Medulla oblongata (tissue), 1 donor: ENCODE measurements around the gene C11orf52.
A peak's percentile ranks its signal among the peaks of the same experiment; 100 is the strongest.

Experiments
- DNase-seq: peaks from one replicate; pipeline ENCODE4 v3.0.0-alpha.2; 2015; ENCODE audit errors: extremely low spot score

Gene C11orf52

DNA sequence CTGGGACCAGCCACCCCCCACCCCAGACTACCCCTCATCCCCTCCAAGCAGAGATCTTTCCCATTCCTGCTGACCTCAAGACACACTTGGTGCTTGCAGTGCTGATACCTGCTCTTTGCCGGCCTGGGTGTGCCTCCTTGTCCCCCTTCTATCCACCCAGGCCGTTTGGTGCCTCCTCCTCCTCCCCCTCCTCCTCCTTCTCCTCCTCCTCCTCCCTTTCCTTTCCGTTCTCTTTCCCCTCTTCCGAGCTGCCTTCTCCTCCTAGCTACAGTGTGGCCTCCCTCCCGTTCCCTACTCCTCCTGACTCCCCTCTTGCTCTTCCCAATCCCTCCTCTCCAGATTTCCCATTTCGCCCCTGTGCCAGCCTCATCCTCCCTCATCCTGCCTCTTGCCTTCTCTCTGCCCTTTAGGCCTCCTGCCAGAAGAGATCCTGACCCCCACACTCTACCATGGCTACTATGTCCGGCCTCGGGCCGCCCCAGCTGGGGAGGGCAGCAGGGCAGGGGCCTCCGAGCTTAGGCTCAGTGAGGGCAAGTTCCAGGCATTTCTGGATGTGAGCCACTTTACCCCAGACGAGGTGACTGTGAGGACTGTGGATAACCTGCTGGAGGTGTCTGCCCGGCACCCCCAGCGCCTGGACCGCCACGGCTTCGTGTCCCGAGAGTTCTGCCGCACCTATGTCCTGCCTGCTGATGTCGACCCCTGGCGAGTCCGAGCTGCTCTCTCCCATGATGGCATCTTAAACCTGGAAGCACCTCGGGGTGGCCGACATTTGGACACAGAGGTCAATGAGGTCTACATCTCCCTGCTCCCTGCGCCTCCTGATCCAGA lies 5.5 kb upstream of the C11orf52 start:
- DNase-seq, result no peak

DNA sequence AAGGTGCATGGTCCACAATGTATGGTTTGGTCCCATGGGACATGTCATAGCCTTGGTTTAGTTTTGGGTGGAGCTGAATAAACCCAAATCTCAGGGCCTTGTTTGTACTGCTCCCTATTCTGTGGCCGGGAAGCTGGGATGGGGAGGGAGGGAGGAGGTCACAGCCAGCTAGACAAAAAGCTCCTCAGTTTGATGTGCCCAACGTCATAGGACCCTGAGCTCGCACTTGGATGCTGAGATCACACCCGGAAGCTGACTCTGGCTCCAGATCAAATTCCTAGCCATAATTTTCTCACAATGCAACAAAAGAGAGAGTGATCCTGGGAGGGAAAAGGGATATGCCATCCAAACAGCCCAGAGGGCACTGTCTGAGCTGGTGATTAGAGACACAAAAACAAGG lies 4.7 kb upstream of the C11orf52 start:
- DNase-seq, result peak; percentile 95

- DNase-seq, result no peak
Observed at GRCh38 chr11:111916768-111917167, 1.9 kb upstream of the C11orf52 start.

DNA sequence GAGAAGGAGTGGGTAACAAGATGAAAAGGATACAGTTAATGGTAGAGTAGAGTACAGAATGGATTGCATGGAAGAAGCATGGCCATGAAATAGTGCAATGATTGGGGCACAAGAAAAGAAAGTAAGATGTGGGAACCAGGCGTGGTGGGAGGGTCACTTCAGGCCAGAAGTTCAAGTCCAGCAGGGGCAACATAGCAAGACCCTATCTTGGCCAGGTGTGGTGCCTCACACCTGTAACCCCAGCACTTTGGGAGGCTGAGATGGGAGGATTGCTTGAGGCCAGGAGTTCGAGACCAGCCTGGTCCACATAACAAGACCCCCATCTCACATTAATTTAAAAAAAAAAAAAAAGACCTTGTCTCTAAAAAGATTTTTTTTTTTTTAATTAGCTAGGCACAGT lies 1.4 kb upstream of the C11orf52 start:
- no peak for DNase-seq

DNA sequence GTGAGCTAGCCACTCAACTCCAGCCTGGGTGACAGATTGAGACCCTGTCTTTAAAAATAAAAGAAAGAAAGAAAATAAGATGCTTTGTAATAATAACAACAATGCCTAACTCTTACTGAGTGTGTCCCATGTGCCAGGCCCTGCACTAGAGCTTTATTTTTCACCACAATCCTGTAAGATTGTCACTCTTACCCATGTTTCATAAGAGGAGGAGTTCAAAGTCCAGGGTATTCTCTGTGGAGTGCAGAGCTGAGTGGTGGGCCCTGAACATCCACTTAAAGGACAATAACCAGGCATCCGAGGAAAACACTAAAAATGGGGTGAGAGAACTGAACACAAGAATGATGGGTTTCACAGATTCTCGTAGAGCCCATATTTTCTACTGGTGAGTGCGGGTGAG lies 925 bp upstream of the C11orf52 start:
- DNase-seq, result no peak

DNA sequence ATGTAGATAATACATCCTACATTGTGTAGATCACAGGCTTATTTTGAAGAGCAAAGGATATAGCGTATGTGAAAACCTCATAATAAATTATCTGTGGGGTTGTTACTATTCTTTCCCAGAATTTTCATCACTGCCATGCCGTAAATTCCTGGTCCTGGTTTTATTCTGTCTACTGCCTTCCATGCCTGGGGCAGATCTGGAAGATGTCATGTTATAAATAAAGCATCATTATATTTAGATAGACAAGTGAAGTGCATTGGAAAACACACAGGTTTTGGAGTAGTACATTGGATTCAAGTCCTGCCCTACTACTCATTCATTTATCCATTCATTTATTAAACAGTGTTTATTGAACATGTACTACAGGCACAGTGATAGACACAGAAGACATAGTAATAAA lies 2.2 kb downstream of the C11orf52 start:
- DNase-seq, result no peak

GRCh38 chr11:111921541-111922230 lies 3.0 kb downstream of the C11orf52 start:
- DNase-seq, result no peak

DNA sequence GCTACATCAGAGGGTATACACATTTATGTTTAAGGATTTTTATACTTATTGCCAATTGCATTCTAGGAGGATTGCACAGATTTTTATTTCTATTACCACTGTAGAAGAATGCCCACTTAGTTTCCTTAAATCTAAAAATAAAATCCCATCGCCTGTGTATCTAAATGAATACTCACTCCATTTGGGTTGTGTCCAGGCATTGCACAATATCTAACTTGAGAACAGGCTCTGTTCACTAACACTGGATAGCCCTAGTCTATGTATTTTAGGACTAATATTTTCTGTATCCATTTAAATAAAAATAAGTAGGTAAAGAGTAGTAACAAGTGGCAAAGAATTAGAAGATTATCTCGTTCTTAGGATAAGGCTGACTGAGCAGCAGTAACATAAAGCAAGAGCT lies 4.1 kb downstream of the C11orf52 start:
- peak; percentile 86 for DNase-seq

GRCh38 chr11:111923351-111923788 lies 4.7 kb downstream of the C11orf52 start:
- peak; percentile 3 for DNase-seq

- no peak for DNase-seq
Observed at GRCh38 chr11:111923951-111924350, 5.2 kb downstream of the C11orf52 start.

- no peak for DNase-seq
Observed at GRCh38 chr11:111925953-111926352, 7.2 kb downstream of the C11orf52 start.

GRCh38 chr11:111926505-111927391 lies 8.0 kb downstream of the C11orf52 start:
- DNase-seq, result peak; percentile 98

DNA sequence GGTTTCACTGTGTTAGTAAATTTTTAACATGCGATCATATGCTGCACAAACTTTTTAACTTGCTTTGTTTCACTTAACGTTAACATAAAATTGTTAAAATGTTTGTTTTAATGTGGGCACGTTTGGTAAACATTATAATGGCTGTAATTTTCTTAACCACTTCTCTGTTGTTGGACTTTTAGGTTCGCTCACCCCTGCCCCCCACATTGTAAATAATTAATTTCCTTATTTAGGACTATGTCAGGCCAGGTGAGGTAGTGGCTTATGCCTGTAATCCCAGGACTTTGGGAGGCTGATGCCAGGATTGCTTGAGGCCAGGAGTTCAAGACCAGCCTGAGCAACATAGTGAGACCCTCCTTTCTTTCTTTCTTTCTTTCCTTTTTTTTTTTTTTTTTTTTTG lies 11.8 kb downstream of the C11orf52 start:
- DNase-seq, result no peak

DNA sequence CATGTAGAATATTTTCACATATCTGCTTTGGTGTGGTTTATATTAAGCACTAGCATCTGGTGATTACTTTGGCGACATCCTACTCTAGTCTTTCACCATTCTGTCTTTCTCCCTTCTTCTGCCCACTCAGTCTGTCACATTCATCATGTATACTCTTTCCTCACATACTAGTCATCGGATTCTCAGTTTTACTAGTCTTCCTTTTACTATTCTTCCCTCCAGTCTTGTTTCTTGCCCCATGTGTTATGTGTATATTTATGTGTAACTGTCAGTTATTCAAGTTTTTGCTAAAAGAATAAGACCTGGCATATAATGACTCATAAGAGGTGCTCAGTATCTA lies 13.9 kb downstream of the C11orf52 start:
- no peak for DNase-seq

GRCh38 chr11:111933176-111933575 lies 14.5 kb downstream of the C11orf52 start:
- DNase-seq, result peak; percentile 1

- DNase-seq, result peak; percentile 1
Observed at GRCh38 chr11:111933872-111934271, 15.2 kb downstream of the C11orf52 start.

GRCh38 chr11:111934306-111934705 lies 15.6 kb downstream of the C11orf52 start:
- peak; percentile 7 for DNase-seq

GRCh38 chr11:111935317-111936039 lies 16.8 kb downstream of the C11orf52 start:
- DNase-seq, result peak; percentile 40

DNA sequence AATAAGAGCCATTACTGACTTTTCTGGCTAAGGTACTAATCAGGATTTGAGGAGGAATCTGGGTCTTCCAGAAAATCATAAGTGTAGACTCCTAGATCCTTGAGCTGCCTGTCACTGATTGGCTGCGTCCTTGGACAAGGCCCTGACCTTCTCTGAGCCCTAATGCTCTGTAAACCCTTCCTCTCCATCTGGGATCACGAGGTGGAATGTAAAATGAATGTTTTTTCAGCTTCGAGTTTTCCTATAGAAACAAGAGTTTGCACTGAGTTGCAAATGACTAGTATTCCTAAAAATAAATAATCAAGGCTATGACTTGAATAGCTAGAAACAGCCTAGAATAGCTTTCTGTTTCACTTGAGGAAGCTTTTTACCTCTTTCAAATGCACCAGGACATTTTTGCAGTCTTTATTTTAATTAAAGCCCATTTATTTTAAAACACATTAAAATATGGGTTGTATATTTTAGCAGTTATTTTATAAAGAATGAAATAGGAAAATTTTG lies 17.4 kb downstream of the C11orf52 start:
- peak; percentile 45 for DNase-seq

DNA sequence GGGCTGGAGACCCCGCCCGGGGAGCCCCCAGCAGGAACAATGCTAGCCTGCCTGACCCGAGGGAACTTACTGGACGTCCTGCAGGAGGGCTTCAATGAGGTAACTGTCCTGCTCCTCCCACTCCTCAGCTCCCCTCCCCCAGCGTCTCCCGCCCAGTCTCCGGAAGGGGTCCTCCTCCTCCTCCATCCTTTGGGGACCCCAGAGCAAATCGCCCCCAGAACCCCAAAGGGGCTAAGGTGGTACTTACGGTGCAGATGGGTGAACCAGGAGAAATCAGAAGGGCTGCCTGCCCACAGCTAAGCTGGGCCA lies 18.7 kb downstream of the C11orf52 start:
- no peak for DNase-seq

DNA sequence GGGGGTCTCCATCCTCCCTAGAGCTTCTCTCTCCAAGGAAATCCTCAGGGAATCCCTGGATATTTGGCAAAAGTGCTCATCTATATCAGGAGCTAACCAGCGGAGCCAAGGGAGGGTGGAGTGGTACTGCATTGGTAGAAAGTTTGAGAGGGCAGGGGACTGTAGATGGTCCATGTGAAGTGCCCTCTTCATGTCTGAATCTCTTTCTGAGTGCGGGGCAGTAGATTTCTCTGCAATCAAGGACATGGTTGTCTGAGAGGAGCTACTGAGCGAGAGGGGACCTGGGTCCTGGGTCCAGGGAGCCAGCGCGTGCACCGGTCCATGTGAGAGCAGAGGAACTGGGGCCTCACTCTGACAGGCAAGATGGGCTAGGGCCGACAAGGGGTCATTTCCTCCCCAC lies 19.1 kb downstream of the C11orf52 start:
- peak; percentile 34 for DNase-seq
